GM12878 (cell line): Measurements from ENCODE around the gene SSUH2. TPM values are rescaled to one million over a fixed set of nuclear protein-coding genes. Genes with fewer than 3 reads are reported as not detected.
A peak's percentile ranks its signal among the peaks of the same experiment; 100 is the strongest.

Experiments used
- CBFB ChIP-seq: IDR thresholded peaks from 2 replicates; pipeline ENCODE4 v1.6.1; 2016; ENCODE audit warnings: antibody characterized with exemption, low read depth
- DPF2 ChIP-seq: fragments of 450-650 bp; IDR thresholded peaks from 2 replicates; pipeline ENCODE4 v1.6.1; 2017; ENCODE audit warnings: mild to moderate bottlenecking
- EED ChIP-seq: sonication (generic); IDR thresholded peaks from 2 replicates; pipeline ENCODE4 v1.6.1; 2016; ENCODE audit warnings: antibody characterized with exemption, low read depth
- EGR1 ChIP-seq, 2 experiments: IDR thresholded peaks; 1 replicate in 1 of 2; 2 replicates in 1 of 2; pipeline ENCODE4 v1.6.1; 2011 to 2012; ENCODE audit warnings: low read depth in 2 of 2, low read length in 2 of 2, borderline replicate concordance in 1 of 2, mild to moderate bottlenecking in 1 of 2, moderate library complexity in 1 of 2
- JUNB ChIP-seq: IDR thresholded peaks from 2 replicates; pipeline ENCODE4 v1.6.1; 2016; ENCODE audit warnings: antibody characterized with exemption, mild to moderate bottlenecking
- MEF2B ChIP-seq: fragments of 450-650 bp; IDR thresholded peaks from 2 replicates; pipeline ENCODE4 v1.6.1; 2018; ENCODE audit warnings: mild to moderate bottlenecking, moderate library complexity; ENCODE audit not compliant: partially characterized antibody, poor library complexity, severe bottlenecking
- NBN ChIP-seq: fragments of 450-650 bp; IDR thresholded peaks from 2 replicates; pipeline ENCODE4 v1.6.1; 2016
- POLR2AphosphoS2 ChIP-seq: IDR thresholded peaks from 2 replicates; pipeline ENCODE4 v1.6.1; 2011; ENCODE audit warnings: low read depth, mild to moderate bottlenecking, low read length, improper control_type of control experiment, moderate library complexity
- RFX5 ChIP-seq: IDR thresholded peaks from 2 replicates; pipeline ENCODE4 v1.6.1; 2011; ENCODE audit warnings: low read depth, low read length, improper control_type of control experiment
- RUNX3 ChIP-seq: IDR thresholded peaks from 2 replicates; pipeline ENCODE4 v1.6.1; 2012; ENCODE audit warnings: low read length, inconsistent platforms
- SPI1 ChIP-seq: IDR thresholded peaks from 2 replicates; pipeline ENCODE4 v1.6.1; 2011; ENCODE audit warnings: low read depth, mild to moderate bottlenecking, low read length, moderate library complexity, borderline replicate concordance; ENCODE audit not compliant: insufficient read depth
- SREBF1 ChIP-seq: IDR thresholded peaks from 2 replicates; pipeline ENCODE4 v1.6.1; 2012; ENCODE audit warnings: mild to moderate bottlenecking, low read length
- TCF12 ChIP-seq: IDR thresholded peaks from 2 replicates; pipeline ENCODE4 v1.6.1; 2011; ENCODE audit warnings: low read depth, mild to moderate bottlenecking, low read length
- TCF3 ChIP-seq: IDR thresholded peaks from 2 replicates; pipeline ENCODE4 v1.6.1; 2012; ENCODE audit warnings: low read depth, mild to moderate bottlenecking, low read length, borderline replicate concordance; ENCODE audit not compliant: insufficient read depth
- ZBED1 ChIP-seq: IDR thresholded peaks from 2 replicates; pipeline ENCODE4 v1.6.1; 2016; ENCODE audit warnings: borderline replicate concordance
- polyA plus RNA-seq, 11 experiments: library from polyadenylated mRNA; depleted of rRNA in 4 of 11; unstranded in 6 of 11; stranded (reverse) in 5 of 11; fragments of >200 nt; fragmentation: Nextera tagmentation in 4 of 11; fragmentation: Illumina TruSeq in 1 of 11; extraction: Ambion mirVana in 4 of 11; extraction: Trizol in 1 of 11; gene quantifications; 1 replicate in 1 of 11; 2 replicates in 10 of 11; pipeline versions ENCODE4 v1.2.1 to v1.2.3, GENCODE V29; 2011 to 2016; ENCODE audit warnings: inconsistent platforms in 2 of 11, missing spikeins in 2 of 11, low read depth in 1 of 11
- total RNA-seq, 4 experiments: library from RNA; depleted of rRNA in 3 of 4; stranded (reverse); fragments of >200 nt in 3 of 4; fragmentation: Illumina TruSeq in 1 of 4; extraction: Trizol in 1 of 4; gene quantifications; 2 replicates each; pipeline versions ENCODE4 v1.2.1 to v1.2.3, GENCODE V29; 2013 to 2021
- TF ChIP-seq, protein P1 (sequence below): IDR thresholded peaks from 2 replicates; pipeline ENCODE4 v1.6.1; 2012; ENCODE audit warnings: low read depth, low read length, improper control_type of control experiment
- TF ChIP-seq, protein P2 (sequence below): fragments of 150-350 bp; IDR thresholded peaks from 2 replicates; pipeline ENCODE4 v1.6.1; 2014; ENCODE audit warnings: mild to moderate bottlenecking, low read depth, low read length
- TF ChIP-seq, protein P3 (sequence below): fragments of 450-650 bp; IDR thresholded peaks from 2 replicates; pipeline ENCODE4 v1.6.1; 2017; ENCODE audit warnings: low read depth, mild to moderate bottlenecking, moderate library complexity
- TF ChIP-seq, protein P4 (sequence below): fragments of 450-650 bp; IDR thresholded peaks from 2 replicates; pipeline ENCODE4 v1.6.1; 2016; ENCODE audit warnings: mild to moderate bottlenecking
- TF ChIP-seq, protein P5 (sequence below): fragments of 450-650 bp; IDR thresholded peaks from 2 replicates; pipeline ENCODE4 v1.6.1; 2016; ENCODE audit warnings: mild to moderate bottlenecking

The SSUH2 gene
- total and polyA plus RNA-seq, 10 of the 15 experiments (the other 5 are each of a cell fraction or from before 2014, with no cell fraction given) = 0.09 to 0.26 TPM; not detected in 8

DNA sequence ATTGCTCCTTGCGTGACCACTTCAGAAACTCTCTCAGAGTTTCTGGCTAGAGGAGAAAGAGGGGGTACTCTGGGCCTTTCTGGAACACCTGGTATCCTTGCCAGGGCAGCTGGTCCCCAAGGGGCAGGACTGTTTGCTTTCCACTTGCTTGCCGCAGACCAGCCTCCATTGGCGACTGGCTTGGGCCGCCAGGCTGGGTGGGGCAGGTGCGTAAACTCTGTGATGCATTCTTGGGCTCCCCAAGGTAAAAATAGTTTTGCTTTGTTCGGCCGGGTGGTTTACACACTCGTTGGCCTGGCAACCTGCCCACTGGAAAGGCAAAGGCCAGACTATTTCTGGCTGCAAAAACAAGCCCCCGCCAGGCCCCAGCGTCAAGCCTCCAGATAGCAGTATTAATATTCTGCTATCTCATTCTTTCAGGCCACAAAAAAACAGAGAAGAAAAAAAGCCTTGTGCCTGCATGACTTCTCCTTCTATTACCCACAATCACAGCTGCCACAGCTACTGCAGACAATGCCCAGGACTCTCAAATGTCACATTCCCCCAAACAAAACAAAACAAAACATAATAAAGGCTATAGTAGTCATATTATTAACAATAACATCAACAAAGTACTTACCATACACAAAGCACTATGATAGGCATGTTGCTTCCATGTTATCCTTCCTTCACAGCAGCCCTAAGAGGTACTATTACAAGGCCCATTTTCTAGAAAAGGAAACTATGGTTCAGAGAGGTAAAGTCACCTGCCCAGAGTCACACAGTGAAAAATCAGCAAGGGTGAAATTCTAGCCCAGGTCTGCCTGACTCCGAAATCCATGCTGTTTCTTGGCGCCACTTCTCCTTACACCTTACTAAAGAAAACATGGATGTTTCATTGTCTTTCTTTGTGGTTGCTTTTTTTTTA is 14.0 kb upstream of the SSUH2 start (continued):
- TF ChIP-seq, protein P1, sequence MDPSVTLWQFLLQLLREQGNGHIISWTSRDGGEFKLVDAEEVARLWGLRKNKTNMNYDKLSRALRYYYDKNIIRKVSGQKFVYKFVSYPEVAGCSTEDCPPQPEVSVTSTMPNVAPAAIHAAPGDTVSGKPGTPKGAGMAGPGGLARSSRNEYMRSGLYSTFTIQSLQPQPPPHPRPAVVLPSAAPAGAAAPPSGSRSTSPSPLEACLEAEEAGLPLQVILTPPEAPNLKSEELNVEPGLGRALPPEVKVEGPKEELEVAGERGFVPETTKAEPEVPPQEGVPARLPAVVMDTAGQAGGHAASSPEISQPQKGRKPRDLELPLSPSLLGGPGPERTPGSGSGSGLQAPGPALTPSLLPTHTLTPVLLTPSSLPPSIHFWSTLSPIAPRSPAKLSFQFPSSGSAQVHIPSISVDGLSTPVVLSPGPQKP = no peak
- peak; percentile 32; the same call in 1 of the 2 replicates for TF ChIP-seq ZBED1
- 0 out of 2 replicates have a peak, but pooled peaks have one; percentile 41 for TF ChIP-seq EED
- peak; percentile 64; the same call in 1 of the 2 replicates for TF ChIP-seq TCF12
- TF ChIP-seq, protein P2, sequence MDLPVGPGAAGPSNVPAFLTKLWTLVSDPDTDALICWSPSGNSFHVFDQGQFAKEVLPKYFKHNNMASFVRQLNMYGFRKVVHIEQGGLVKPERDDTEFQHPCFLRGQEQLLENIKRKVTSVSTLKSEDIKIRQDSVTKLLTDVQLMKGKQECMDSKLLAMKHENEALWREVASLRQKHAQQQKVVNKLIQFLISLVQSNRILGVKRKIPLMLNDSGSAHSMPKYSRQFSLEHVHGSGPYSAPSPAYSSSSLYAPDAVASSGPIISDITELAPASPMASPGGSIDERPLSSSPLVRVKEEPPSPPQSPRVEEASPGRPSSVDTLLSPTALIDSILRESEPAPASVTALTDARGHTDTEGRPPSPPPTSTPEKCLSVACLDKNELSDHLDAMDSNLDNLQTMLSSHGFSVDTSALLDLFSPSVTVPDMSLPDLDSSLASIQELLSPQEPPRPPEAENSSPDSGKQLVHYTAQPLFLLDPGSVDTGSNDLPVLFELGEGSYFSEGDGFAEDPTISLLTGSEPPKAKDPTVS = no peak
- TF ChIP-seq POLR2AphosphoS2 = no peak
- 0 out of 2 replicates have a peak, but pooled peaks have one; percentile 54 for TF ChIP-seq DPF2
- no peak for TF ChIP-seq SREBF1
- TF ChIP-seq, protein P3, sequence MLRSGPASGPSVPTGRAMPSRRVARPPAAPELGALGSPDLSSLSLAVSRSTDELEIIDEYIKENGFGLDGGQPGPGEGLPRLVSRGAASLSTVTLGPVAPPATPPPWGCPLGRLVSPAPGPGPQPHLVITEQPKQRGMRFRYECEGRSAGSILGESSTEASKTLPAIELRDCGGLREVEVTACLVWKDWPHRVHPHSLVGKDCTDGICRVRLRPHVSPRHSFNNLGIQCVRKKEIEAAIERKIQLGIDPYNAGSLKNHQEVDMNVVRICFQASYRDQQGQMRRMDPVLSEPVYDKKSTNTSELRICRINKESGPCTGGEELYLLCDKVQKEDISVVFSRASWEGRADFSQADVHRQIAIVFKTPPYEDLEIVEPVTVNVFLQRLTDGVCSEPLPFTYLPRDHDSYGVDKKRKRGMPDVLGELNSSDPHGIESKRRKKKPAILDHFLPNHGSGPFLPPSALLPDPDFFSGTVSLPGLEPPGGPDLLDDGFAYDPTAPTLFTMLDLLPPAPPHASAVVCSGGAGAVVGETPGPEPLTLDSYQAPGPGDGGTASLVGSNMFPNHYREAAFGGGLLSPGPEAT = 0 out of 2 replicates have a peak, but pooled peaks have one; percentile 13
- TF ChIP-seq CBFB = peak; percentile 62; the same call in 1 of the 2 replicates
- TF ChIP-seq, protein P4, sequence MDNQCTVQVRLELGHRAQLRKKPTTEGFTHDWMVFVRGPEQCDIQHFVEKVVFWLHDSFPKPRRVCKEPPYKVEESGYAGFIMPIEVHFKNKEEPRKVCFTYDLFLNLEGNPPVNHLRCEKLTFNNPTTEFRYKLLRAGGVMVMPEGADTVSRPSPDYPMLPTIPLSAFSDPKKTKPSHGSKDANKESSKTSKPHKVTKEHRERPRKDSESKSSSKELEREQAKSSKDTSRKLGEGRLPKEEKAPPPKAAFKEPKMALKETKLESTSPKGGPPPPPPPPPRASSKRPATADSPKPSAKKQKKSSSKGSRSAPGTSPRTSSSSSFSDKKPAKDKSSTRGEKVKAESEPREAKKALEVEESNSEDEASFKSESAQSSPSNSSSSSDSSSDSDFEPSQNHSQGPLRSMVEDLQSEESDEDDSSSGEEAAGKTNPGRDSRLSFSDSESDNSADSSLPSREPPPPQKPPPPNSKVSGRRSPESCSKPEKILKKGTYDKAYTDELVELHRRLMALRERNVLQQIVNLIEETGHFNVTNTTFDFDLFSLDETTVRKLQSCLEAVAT = peak; percentile 41; the same call in 1 of the 2 replicates
- peak; percentile 46 for TF ChIP-seq RUNX3
- TF ChIP-seq JUNB = peak; percentile 35; the same call in 1 of the 2 replicates
- TF ChIP-seq SPI1 = no peak
- TF ChIP-seq, protein P5, sequence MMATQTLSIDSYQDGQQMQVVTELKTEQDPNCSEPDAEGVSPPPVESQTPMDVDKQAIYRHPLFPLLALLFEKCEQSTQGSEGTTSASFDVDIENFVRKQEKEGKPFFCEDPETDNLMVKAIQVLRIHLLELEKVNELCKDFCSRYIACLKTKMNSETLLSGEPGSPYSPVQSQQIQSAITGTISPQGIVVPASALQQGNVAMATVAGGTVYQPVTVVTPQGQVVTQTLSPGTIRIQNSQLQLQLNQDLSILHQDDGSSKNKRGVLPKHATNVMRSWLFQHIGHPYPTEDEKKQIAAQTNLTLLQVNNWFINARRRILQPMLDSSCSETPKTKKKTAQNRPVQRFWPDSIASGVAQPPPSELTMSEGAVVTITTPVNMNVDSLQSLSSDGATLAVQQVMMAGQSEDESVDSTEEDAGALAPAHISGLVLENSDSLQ = no peak
- TF ChIP-seq EGR1 (IDR thresholded peaks at IDR 0.05; ENCODE audit: borderline replicate concordance in 1 of 2, low read depth in 2 of 2, low read length in 2 of 2) = peak in 1 of 2 experiments; percentile 39; a peak in 1 of 3 replicates
- peak; percentile 96 for TF ChIP-seq MEF2B
- peak; percentile 59; the same call in 1 of the 2 replicates for TF ChIP-seq NBN
- no peak for TF ChIP-seq TCF3
- TF ChIP-seq RFX5 = no peak
